Karpas-422 (cell line): ENCODE results near the gene HLA-DRA. TPM values are rescaled to one million over a fixed set of nuclear protein-coding genes. Genes with fewer than 3 reads are reported as not detected.
"Not testable (repeated sequence)": the region's sequence is repeated elsewhere in the genome, so short reads cannot be mapped to it uniquely, and the experiment has no call there.

Source experiments
- DNase-seq: peaks from one replicate; pipeline ENCODE4 v3.0.0-alpha.2; 2015
- H2AFZ ChIP-seq: fragments of 200-600 bp; sonication (generic); 2 replicates; pipeline ENCODE4 v1.6.1; 2014; ENCODE audit warnings: antibody characterized with exemption, low read length, mixed read lengths
- H3K27ac ChIP-seq: fragments of 200-600 bp; sonication (generic); 2 replicates; pipeline ENCODE4 v1.5.1; 2014; ENCODE audit warnings: mild to moderate bottlenecking, low read length, moderate library complexity
- H3K27me3 ChIP-seq: fragments of 200-600 bp; sonication (generic); 2 replicates; pipeline ENCODE4 v1.6.1; 2014; ENCODE audit warnings: low read length, mixed read lengths
- H3K36me3 ChIP-seq: fragments of 200-600 bp; sonication (generic); 2 replicates; pipeline ENCODE4 v1.6.1; 2014; ENCODE audit warnings: low read length, mixed read lengths; ENCODE audit not compliant: insufficient read depth
- H3K4me1 ChIP-seq: fragments of 200-600 bp; sonication (generic); 2 replicates; pipeline ENCODE4 v1.6.1; 2014; ENCODE audit warnings: mild to moderate bottlenecking, low read length, mixed read lengths
- H3K4me2 ChIP-seq: fragments of 200-600 bp; sonication (generic); 2 replicates; pipeline ENCODE4 v1.6.1; 2014; ENCODE audit warnings: low read length, low read depth, mild to moderate bottlenecking; ENCODE audit not compliant: poor library complexity, severe bottlenecking
- H3K4me3 ChIP-seq: fragments of 200-600 bp; sonication (generic); 2 replicates; pipeline ENCODE4 v1.5.1; 2014; ENCODE audit warnings: mild to moderate bottlenecking, antibody characterized with exemption, low read length, mixed read lengths
- H3K79me2 ChIP-seq: fragments of 200-600 bp; sonication (generic); 2 replicates; pipeline ENCODE4 v1.6.1; 2014; ENCODE audit warnings: mild to moderate bottlenecking, low read length, mixed read lengths
- H3K9ac ChIP-seq: fragments of 200-600 bp; sonication (generic); 2 replicates; pipeline ENCODE4 v1.6.0; 2014; ENCODE audit warnings: low read length
- H3K9me2 ChIP-seq: fragments of 200-600 bp; sonication (generic), shearing (Covaris generic); replicated peaks from 2 replicates; pipeline ENCODE4 v1.6.0; 2014; ENCODE audit warnings: mild to moderate bottlenecking, low read length, moderate library complexity; ENCODE audit not compliant: insufficient read depth
- H3K9me3 ChIP-seq: fragments of 300-700, 200-600 bp; sonication (generic); 2 replicates; pipeline ENCODE4 v1.6.1; 2014; ENCODE audit warnings: low read length, mixed read lengths
- H4K20me1 ChIP-seq: fragments of 200-600 bp; sonication (generic); 2 replicates; pipeline ENCODE4 v1.6.1; 2014; ENCODE audit warnings: mild to moderate bottlenecking, antibody characterized with exemption, low read length, low read depth; ENCODE audit not compliant: insufficient read depth
- total RNA-seq: library from RNA; depleted of rRNA; stranded (reverse); fragments of >200 nt; shearing (Covaris generic); gene quantifications from 2 replicates; pipeline ENCODE4 v1.2.3, GENCODE V29; 2014; ENCODE audit warnings: low replicate concordance

Gene HLA-DRA
- total RNA-seq, 1 experiment from 2014 or later: 1,934 TPM

DNA sequence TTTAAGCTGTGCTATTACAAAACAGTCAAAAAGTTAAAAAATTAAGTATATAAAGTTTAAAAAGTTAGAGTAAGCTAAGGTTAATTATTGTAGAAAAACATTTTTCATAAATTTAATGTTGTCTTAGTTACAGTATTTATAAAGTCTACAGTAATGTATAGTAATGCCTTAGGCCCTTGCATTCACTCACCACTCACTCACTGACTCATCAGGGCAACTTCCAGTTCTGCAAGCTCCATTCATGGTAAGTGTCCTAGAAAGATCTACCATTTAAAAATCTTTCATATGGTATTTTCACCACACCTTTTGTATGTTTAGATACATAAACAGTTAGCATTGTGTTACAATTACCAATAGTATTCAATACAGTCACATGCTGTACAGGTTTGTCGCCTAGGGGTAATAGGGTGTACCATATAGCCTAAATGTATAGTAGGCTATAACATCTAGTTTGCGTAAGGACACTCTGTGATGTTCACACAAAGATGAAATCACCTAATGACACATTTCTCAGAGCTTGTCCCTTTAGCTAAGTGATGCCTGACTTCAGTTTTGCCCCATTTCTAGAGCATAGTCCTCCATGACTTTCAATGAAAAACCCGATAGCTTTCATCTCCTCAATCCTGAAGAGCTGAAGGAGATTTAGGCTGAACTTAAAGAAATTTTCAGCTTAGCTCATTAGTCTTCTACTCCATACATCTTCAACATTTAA is 14.9 kb upstream of the HLA-DRA start:
- peak overlapping the region; percentile 18; the same call in 1 of the 2 replicates for H2AFZ ChIP-seq

DNA sequence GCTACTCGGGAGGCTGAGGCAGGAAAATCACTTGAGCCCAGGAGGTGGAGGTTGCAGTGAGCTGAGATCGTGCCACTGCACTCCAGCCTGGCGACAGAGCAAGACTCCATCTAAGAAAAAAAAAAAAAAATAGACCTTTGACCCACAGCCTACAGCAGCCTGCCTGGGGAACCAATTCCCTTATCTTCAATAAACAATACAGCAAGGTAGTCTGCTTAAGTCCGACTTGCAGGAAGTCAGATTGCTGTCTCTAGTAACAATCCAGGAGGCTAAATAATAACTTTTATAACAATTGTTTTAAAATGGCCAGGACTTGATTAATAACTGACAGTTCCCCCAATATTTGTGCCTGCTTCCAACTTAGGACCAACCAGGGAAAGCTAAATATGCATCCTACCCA is 13.3 kb upstream of the HLA-DRA start:
- Histone ChIP-seq H3K4me1 (no peaks in the 10 kb centered on the region), H3K4me3 (no peak overlapping the region), H3K4me2 (no peak overlapping the region), H3K27ac (no peak overlapping the region), H3K79me2 (no peaks in the 10 kb centered on the region), H3K9ac (no peak overlapping the region), H3K9me2 (no peaks in the 10 kb centered on the region), H3K9me3 (no peaks in the 10 kb centered on the region), H4K20me1 (no peaks in the 10 kb centered on the region), H3K27me3 (no peaks in the 10 kb centered on the region), H3K36me3 (no peaks in the 10 kb centered on the region), H2AFZ (no peak overlapping the region)
- no peak for DNase-seq

More for the DNA sequence above, 14.9 kb upstream of the HLA-DRA start:
- H3K4me3 ChIP-seq: no peak overlapping the region
- H3K9me2 ChIP-seq: no peaks in the 10 kb centered on the region
- no peak overlapping the region for H3K4me2 ChIP-seq
- no peaks in the 10 kb centered on the region for H3K79me2 ChIP-seq
- no peak overlapping the region for H3K9ac ChIP-seq
- H3K36me3 ChIP-seq: no peaks in the 10 kb centered on the region
- no peaks in the 10 kb centered on the region for H3K9me3 ChIP-seq
- H4K20me1 ChIP-seq: no peaks in the 10 kb centered on the region
- peaks cover 2% of the 10 kb centered on the region; the same call in 1 of the 2 replicates for H3K4me1 ChIP-seq
- H3K27me3 ChIP-seq: no peaks in the 10 kb centered on the region
- DNase-seq: no peak
- no peak overlapping the region for H3K27ac ChIP-seq

DNA sequence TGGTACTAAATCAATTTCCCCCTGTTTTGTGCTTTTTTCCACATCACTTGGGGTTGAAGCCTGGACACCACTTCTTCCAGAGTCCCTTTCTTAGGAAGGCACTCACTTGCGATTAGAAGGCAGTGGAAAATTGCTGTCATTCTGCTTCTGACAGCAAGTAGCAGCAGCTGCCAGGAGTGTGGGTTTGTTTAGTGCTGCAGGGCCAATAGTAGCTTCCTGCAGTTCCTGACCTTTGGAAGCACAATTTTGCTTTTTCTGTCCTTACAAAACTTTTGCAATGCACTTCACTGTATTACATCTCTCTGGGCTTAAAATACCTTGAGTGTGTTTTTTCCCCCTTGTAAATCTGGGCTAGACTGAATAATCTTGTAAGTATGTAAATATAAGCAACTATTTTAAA is 12.5 kb upstream of the HLA-DRA start:
- Histone ChIP-seq H3K27me3 (no peaks in the 10 kb centered on the region), H4K20me1 (no peaks in the 10 kb centered on the region), H3K36me3 (no peaks in the 10 kb centered on the region), H3K9me3 (no peaks in the 10 kb centered on the region), H2AFZ (no peak overlapping the region), H3K9ac (no peak overlapping the region), H3K9me2 (no peaks in the 10 kb centered on the region), H3K4me1 (no peaks in the 10 kb centered on the region), H3K4me3 (no peak overlapping the region), H3K4me2 (no peak overlapping the region), H3K27ac (no peak overlapping the region), H3K79me2 (no peaks in the 10 kb centered on the region)
- DNase-seq: no peak

DNA sequence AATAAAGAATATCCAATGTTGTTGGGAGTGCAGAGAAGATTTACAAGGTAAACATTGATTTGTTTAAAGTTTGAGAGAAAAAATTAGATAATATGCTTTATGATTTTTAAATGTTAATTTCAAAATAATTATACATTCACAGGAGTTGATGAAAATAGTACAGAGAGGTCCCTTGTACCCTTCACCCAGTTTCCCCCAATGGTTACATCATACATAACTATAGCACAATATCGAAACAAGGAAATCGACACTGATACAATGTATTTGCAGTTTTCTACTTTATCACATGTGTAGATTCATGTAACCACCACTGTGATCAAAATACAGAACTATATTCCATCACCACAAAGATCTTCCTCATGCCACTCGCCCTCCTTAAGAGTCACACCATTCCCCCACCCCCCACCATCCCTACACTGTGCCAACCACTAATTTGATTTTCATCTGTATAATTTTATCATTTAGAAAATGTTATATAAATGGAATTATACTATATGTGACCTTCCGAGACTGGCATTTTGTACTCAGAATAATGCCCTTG is 11.7 kb upstream of the HLA-DRA start:
- DNase-seq: no peak
- Histone ChIP-seq H3K27me3 (no peaks in the 10 kb centered on the region), H3K4me1 (no peaks in the 10 kb centered on the region), H3K9ac (no peak overlapping the region), H3K9me3 (no peaks in the 10 kb centered on the region), H3K4me3 (no peak overlapping the region), H3K4me2 (no peak overlapping the region), H3K27ac (no peak overlapping the region), H3K36me3 (no peaks in the 10 kb centered on the region), H3K79me2 (no peaks in the 10 kb centered on the region), H4K20me1 (no peaks in the 10 kb centered on the region), H2AFZ (no peak overlapping the region), H3K9me2 (no peaks in the 10 kb centered on the region)

DNA sequence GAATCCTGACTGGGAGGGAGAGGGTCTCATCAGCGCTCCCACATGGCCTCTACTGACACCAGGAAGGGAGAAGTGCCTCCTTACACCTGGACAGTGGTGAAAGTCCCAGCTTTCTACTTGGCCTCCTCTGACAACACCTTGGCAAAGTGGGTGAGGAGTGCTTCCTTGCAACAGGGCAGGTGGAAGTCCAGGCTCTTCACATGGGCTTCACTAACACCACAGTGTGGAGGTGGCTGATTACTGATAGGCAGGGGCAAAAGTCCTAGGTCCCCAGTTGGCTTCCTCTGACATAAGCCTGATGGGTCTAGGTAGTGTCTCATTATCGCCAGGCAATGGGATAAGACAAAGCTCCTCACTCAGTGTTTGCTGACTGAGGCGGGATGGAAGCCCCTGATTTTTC is 9.5 kb upstream of the HLA-DRA start:
- Histone ChIP-seq H3K9ac (no peak overlapping the region), H3K4me1 (no peaks in the 10 kb centered on the region), H3K27ac (no peak overlapping the region), H3K9me2 (no peaks in the 10 kb centered on the region), H3K4me2 (no peak overlapping the region), H3K36me3 (no peaks in the 10 kb centered on the region), H3K9me3 (no peaks in the 10 kb centered on the region), H3K79me2 (no peaks in the 10 kb centered on the region), H3K27me3 (no peaks in the 10 kb centered on the region), H2AFZ (no peak overlapping the region), H3K4me3 (no peak overlapping the region), H4K20me1 (no peaks in the 10 kb centered on the region)
- DNase-seq: no peak

DNA sequence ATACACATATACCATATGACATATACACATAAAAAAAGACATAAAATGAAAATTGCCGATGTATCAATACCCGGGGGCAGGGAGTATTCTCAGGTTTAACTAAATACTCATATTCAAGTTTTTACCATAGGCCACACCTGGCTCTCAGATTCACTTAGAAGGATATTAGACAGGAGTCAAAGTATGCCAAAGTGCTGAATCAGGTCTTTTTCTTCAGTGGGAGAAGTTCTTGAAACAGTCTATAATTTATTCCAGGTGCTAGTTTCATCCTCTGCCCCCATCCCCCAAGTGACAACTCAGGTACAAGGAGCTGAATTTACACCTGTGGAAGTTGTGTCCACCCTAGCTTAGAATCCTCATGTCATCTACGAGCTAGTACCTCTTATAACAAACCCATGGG is 8.5 kb upstream of the HLA-DRA start:
- DNase-seq: no peak
- no peak overlapping the region for H3K27ac ChIP-seq
- no peaks in the 10 kb centered on the region for H3K27me3 ChIP-seq
- no peaks in the 10 kb centered on the region for H3K9me2 ChIP-seq
- H3K4me1 ChIP-seq: peaks cover 6% of the 10 kb centered on the region
- no peak overlapping the region for H3K4me2 ChIP-seq
- no peaks in the 10 kb centered on the region for H3K36me3 ChIP-seq
- H4K20me1 ChIP-seq: no peaks in the 10 kb centered on the region
- no peak overlapping the region for H2AFZ ChIP-seq
- no peaks in the 10 kb centered on the region for H3K79me2 ChIP-seq
- no peak overlapping the region for H3K4me3 ChIP-seq
- no peaks in the 10 kb centered on the region for H3K9me3 ChIP-seq
- H3K9ac ChIP-seq: no peak overlapping the region

DNA sequence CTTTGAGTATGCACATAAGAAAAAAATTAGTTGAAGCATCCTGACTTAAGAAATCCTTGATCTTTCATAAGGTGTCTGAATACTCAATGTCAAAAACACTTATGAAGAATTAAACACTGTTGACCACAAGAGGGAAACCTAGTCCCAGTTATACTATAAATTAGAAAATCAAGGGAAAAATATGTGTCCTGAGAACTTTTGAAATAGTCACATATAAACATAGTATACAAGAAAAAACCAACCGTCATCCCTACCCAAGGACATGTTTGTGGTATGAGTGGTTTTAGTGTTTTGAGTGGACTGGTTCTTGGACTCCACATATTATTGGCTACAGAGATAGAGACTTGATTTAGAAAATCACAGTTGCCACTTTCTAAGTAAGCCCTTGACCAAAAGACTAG is 7.6 kb upstream of the HLA-DRA start:
- Histone ChIP-seq H3K4me1 (peaks cover 15% of the 10 kb centered on the region), H3K79me2 (no peaks in the 10 kb centered on the region), H4K20me1 (no peaks in the 10 kb centered on the region), H3K4me2 (no peak overlapping the region), H3K27ac (no peak overlapping the region), H3K27me3 (no peaks in the 10 kb centered on the region), H3K9me2 (no peaks in the 10 kb centered on the region), H3K36me3 (no peaks in the 10 kb centered on the region), H3K9ac (no peak overlapping the region), H3K9me3 (no peaks in the 10 kb centered on the region), H2AFZ (no peak overlapping the region), H3K4me3 (no peak overlapping the region)
- DNase-seq: peak; percentile 75

DNA sequence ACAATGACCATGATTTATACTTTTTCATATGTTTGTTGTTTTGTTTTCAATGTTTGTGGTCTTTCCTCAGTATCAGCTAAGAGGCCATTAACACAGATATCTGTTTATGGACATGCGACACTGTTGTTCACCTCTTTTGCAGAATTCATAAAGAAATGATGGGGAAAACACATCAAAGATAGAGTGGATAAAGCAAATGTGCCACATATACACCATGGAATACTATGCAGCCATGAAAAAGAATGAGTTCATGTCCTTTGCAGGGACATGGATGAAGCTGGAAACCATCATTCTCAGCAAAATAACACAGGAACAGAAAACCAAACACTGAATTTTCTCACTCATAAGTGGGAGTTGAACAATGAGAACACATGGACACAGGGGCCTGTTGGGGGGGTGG is 5.7 kb upstream of the HLA-DRA start:
- H3K9ac ChIP-seq, H4K20me1 ChIP-seq, H3K4me3 ChIP-seq, H3K9me2 ChIP-seq, H3K27me3 ChIP-seq, H3K36me3 ChIP-seq, H3K79me2 ChIP-seq, DNase-seq, H3K27ac ChIP-seq, H2AFZ ChIP-seq, H3K4me2 ChIP-seq, H3K9me3 ChIP-seq: not testable (repeated sequence)
- H3K4me1 ChIP-seq: peaks cover 26% of the 10 kb centered on the region
